GM21619 (cell line): ENCODE data around the gene ID4.

Experiments
- ATAC-seq: cut with Tn5 transposase; IDR thresholded peaks from one replicate; pipeline ENCODE4 v1.9.1; 2021; ENCODE audit not compliant: unreplicated experiment

The ID4 gene

DNA sequence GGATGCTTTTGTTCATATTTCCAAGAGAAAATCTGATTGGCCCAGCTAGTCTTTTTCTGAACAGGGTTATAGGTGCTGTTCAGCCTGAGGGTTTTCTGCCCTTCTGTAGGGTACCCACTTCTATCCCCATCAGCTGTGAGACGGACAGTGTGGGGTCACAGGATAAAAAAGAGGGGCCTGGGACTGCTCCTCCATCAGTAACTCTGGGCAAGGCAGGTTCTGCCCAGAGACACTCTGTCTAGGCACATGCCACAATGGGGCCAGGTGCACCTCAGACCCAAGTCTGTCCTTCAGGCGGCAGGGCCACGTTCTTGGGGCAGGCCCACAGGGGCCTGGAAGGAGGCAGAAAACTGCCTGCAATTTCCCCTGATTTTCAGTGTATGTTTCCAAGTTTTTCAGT, 20.0 kb downstream of the ID4 start:
- ATAC-seq, result no peak

DNA sequence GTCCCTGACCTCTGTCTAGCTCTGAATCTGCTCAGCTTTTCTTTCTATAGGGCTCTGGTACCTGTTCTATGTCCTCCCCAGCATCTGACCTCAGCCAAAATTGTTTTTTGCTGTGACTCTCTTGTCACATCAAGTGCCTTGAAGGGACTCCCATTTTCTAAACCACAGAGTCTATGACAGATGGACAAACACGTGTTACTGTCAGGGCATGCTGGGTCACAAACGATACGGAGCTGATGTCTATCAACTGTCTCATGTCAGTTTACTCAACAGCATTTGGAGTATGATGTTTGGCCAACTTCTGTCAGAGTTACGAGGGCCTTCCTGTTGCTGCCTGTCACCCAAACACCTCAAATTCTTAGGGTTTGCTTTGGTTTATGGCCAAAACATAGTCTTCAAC, 20.5 kb downstream of the ID4 start:
- no peak for ATAC-seq

- no peak for ATAC-seq
These were observed 23.2 kb downstream of the ID4 start for GRCh38 chr6:19860235-19860877.

DNA sequence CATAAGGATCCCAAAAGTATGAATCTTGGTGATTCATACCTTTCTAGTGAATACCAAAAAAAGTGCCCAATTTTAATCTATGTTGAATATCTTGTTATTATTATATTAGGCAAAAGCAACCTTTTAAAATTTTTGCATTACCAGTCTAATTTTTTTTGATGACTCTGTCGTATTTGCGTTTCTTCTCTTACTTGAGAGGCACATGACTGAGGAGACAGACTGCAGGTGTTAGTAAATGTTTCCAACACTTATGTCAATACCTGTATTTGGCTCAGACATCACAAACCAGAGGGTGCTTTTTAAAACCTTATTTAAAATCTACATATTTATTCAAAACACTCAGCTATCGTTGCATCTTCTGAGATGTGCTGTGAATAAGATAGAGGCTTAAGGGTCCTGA, 27.1 kb downstream of the ID4 start:
- no peak for ATAC-seq

- ATAC-seq, result no peak
These were observed 28.0 kb downstream of the ID4 start for GRCh38 chr6:19865178-19865577.

DNA sequence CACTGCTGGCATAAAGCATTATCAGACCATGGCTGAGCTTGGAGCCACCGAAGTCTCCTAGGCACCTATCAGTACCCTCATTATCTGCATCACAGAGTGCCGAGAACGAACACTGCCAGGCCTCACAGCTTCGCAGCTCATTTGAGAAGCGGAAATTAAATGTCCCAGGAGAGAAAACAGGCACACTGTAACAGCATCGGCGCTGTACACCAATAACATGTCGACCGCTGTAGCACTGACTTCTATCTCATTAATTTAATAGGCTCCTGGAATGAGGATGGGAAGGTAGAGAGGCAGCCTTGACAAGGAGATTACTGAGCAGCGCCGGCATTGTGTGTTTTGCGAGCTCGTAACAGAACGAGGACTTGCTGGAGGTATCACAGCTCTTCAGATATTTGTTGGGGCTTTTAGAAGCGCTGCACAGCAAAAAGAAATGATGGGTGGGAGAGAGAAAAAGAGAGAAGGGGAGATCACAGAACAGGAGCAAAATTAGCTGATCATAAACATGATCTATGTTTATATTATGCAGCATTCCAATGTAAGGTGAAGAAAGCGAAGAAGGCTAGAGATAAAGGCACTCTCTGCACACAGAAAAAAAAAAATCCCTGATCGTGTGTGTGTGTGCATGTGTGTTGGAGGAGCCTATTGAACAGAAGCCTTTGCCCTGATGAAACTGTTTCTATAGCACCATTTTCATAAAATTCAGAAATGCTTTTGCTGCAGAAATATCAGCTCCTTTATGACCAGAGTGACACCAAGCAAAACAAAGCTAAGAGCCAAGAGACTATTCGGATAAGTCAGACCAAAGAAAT, 29.2 kb downstream of the ID4 start:
- no peak for ATAC-seq

DNA sequence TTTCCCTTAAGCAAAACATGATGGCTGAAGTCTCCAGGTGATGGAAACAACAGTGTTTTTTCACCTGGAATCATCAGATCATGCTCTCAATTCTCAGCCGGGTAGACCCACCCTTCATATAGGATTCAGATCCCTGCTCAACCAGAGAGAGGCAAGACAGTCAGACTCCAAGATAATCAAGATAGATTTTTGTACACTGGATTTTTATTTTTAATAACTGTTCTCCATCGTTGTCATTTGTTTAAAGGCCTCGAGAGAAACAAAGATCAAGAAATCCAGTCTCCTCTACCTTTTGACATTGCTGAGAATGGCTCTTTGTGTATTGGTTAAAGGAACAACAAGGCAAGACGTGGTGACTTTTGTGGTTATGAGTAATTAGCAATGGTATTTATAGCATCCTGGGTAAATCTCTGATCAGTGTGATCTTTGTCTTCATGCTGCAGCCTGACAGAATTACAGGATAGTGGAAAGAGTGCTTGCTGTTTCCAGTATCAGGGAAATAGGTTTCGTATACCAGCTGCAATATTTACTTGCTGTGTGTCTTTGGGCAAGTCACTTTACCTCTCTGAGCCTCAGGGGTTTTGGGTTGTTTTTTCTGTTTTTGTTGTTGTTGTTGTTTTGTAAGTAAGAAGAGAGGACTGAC, 29.9 kb downstream of the ID4 start:
- ATAC-seq, result no peak

DNA sequence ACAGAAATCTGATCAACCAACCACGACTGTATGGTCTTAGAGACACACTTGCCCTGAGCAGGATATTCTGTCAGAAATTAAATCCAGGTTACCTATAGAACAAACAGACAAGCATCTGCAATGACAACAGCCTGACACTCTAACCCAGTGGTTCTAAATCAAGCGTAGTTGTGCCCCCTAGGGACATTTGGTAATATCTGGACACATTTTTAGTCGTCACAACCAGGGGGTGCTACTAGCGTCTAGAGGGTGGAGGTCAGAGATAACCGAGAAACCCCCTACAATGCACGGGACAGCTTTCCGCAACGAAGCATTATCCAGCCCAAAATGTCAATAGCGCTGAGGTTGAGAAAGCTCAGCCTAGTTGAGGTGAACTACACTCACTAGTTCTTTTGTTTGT, 32.3 kb downstream of the ID4 start:
- ATAC-seq, result no peak

GRCh38 chr6:19870322-19870721, 33.2 kb downstream of the ID4 start:
- ATAC-seq, result no peak

DNA sequence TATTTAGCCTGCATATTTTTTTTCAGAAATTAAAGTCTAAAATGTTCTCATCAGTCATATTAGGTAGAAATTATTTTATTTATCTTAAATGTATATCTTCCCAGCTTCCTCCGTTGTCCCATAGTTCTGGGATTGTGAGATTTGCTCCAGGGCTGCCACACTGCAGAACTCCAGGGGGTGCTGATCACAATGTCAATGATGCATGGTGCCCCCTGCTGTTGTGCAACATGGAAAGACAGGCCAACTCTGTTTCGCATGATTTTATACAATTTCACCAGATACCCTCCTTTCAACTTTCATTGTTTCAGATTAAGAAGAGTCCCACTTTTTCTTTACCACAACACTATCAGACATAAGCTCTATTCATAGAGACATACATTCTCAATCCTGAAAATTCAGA, 35.9 kb downstream of the ID4 start:
- no peak for ATAC-seq

GRCh38 chr6:19876672-19877071, 39.5 kb downstream of the ID4 start:
- ATAC-seq, result no peak

DNA sequence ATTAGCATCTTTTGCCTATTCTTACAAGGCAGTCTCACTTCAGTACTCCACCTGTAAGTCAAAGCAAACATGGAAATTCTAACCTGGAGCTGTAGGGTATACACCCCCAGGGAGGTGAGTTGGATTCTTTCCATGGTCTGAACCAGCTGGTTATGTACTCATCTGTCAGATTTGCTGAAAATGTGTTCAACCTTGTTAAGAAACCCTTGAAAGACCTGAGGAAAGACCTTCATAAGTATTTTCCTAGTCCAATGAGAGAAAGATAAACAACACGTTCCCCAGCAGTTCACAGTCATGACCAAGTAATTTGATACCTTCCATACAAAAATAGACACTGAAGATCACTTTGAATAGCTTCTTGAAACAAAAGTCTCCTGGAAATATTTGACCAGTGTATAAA, 42.5 kb downstream of the ID4 start:
- no peak for ATAC-seq

DNA sequence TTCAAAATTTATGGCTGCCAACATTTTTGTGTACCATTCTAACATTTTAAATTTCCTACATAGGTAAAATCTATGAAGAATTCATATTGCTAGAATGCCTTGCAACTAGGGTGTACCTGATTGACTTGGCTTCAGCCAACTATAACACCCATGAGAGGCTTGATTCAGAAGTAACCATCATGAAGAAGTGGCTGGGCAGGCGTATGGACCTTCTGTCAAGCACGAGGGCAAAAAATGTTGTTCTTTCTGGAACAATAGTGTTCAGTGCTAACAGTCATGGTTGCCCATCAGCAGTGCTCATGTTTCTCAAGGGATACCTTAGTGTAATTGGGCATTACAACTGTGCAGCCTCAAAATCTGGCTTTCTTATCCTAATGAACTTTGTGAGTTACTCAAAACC, 42.9 kb downstream of the ID4 start:
- no peak for ATAC-seq

- no peak for ATAC-seq
These were observed 54.3 kb downstream of the ID4 start for GRCh38 chr6:19891451-19891850.
